HepG2 (cell line): ENCODE measurements around the gene TNFRSF1B. TPM values are rescaled to one million over a fixed set of nuclear protein-coding genes. Genes with fewer than 3 reads are reported as not detected.

Experiments
- ATAC-seq: fragments of 200-7000 bp; cut with Tn5 transposase; 3 replicates; pipeline ENCODE4 v1.9.1; 2020; ENCODE audit warnings: mild to moderate bottlenecking, moderate library complexity
- BruUV-seq: library from RNA; stranded (reverse); fragments of 400-500 nt; replicated peaks from 2 replicates; lab custom pipeline; 2021; lab: Mats Ljungman, UMichigan
- CTCF ChIA-PET: fragments of 300-600 bp; formaldehyde crosslinking; extraction: SDS; loops from one replicate; lab custom pipeline; 2021; ENCODE audit warnings: low total read pairs, inconsistent platforms, low intra/inter-chr PET ratio; lab: Yijun Ruan, JAX
- POLR2A ChIA-PET: fragments of 350-600 bp; sonication (Branson Sonifier 250); formaldehyde crosslinking; loops from one replicate; lab custom pipeline; 2020; ENCODE audit warnings: antibody characterized with exemption, inconsistent platforms; lab: Yijun Ruan, JAX
- DNase-seq: peaks from one replicate; pipeline ENCODE4 v3.0.0-alpha.2; 2015; ENCODE audit warnings: low spot score
- FAIRE-seq: peaks from 3 replicates; lab custom pipeline; 2011; peaks lifted over from hg19 to GRCh38; lab: Jason Lieb, UNC
- H2AFZ ChIP-seq: one replicate; pipeline ENCODE4 v1.6.1; 2011; ENCODE audit warnings: low read length, inconsistent platforms
- H3K27ac ChIP-seq: fragments of 300-600 bp; 3 replicates; pipeline ENCODE4 v1.8.0; 2011; ENCODE audit warnings: mixed run types, mild to moderate bottlenecking, mixed read lengths, low read length, inconsistent platforms; ENCODE audit not compliant: insufficient read depth; ENCODE audit errors: extremely low read length
- H3K27me3 ChIP-seq, 2 experiments: fragments of 200-600 bp in 1 of 2; 2 replicates in 1 of 2; 3 replicates in 1 of 2; pipeline versions ENCODE4 v1.6.0 to v1.8.0; 2011; ENCODE audit warnings: low read length in 2 of 2, mild to moderate bottlenecking in 2 of 2, moderate library complexity in 2 of 2, inconsistent platforms in 1 of 2; ENCODE audit not compliant: insufficient read depth in 2 of 2, control insufficient read depth in 1 of 2
- H3K36me3 ChIP-seq, 2 experiments: fragments of 200-600 bp in 1 of 2; replicated peaks in 1 of 2; 2 replicates in 1 of 2; 3 replicates in 1 of 2; pipeline versions ENCODE4 v1.5.1 to v1.8.0; 2011; ENCODE audit warnings: low read length in 2 of 2, inconsistent platforms in 1 of 2; ENCODE audit not compliant: insufficient read depth in 2 of 2, control insufficient read depth in 1 of 2
- H3K4me1 ChIP-seq: 2 replicates; pipeline ENCODE4 v1.5.1; 2012; ENCODE audit warnings: low read length, inconsistent platforms; ENCODE audit not compliant: insufficient read depth
- H3K4me2 ChIP-seq: 2 replicates; pipeline ENCODE4 v1.6.0; 2011; ENCODE audit warnings: low read depth, low read length, inconsistent platforms
- H3K4me3 ChIP-seq, 3 experiments: fragments of 200-600 bp in 1 of 3; sonication (generic), shearing (Covaris generic) in 1 of 3; replicated peaks in 1 of 3; 2 replicates each; pipeline ENCODE4 v1.5.1; 2011 to 2016; ENCODE audit warnings: low read length in 3 of 3, inconsistent platforms in 2 of 3, low read depth in 2 of 3, mild to moderate bottlenecking in 2 of 3, control low read depth in 1 of 3, mixed read lengths in 1 of 3; ENCODE audit not compliant: insufficient read depth in 1 of 3
- H3K79me2 ChIP-seq: one replicate; pipeline ENCODE4 v1.6.1; 2011; ENCODE audit warnings: low read length, inconsistent platforms; ENCODE audit not compliant: insufficient read depth
- H3K9ac ChIP-seq: 2 replicates; pipeline ENCODE4 v1.6.0; 2011; ENCODE audit warnings: mild to moderate bottlenecking, low read depth, low read length, inconsistent platforms; ENCODE audit not compliant: insufficient read depth
- H3K9me3 ChIP-seq: 2 replicates; pipeline ENCODE4 v1.5.1; 2012; ENCODE audit warnings: mild to moderate bottlenecking, low read length
- H4K20me1 ChIP-seq: 2 replicates; pipeline ENCODE4 v1.6.0; 2011; ENCODE audit warnings: inconsistent platforms, mild to moderate bottlenecking, low read length, moderate library complexity; ENCODE audit not compliant: insufficient read depth
- FOSL1 ChIP-seq: sonication (generic); formaldehyde crosslinking; IDR thresholded peaks from 2 replicates; pipeline ENCODE4 v1.9.0; 2021; ENCODE audit warnings: missing genetic modification reagents, borderline replicate concordance
- PBX3 ChIP-seq: sonication (generic); formaldehyde crosslinking; IDR thresholded peaks from 2 replicates; pipeline ENCODE4 v1.8.1; 2023; ENCODE audit warnings: missing genetic modification reagents, inconsistent platforms, borderline replicate concordance
- PRMT3 ChIP-seq: sonication (generic); formaldehyde crosslinking; IDR thresholded peaks from 2 replicates; pipeline ENCODE4 v1.8.1; 2022; ENCODE audit warnings: low read depth, mild to moderate bottlenecking, moderate library complexity, missing genetic modification reagents, borderline replicate concordance
- TIGD3 ChIP-seq: sonication (generic); formaldehyde crosslinking; IDR thresholded peaks from 2 replicates; pipeline ENCODE4 v1.5.1; 2020; ENCODE audit warnings: mild to moderate bottlenecking, missing genetic modification reagents, borderline replicate concordance
- ZBTB21 ChIP-seq: sonication (generic); formaldehyde crosslinking; IDR thresholded peaks from 2 replicates; pipeline ENCODE4 v1.4.0; 2020; ENCODE audit warnings: missing genetic modification reagents
- ZBTB34 ChIP-seq: sonication (generic); formaldehyde crosslinking; IDR thresholded peaks from 2 replicates; pipeline ENCODE4 v1.8.0; 2022; ENCODE audit warnings: mild to moderate bottlenecking, missing genetic modification reagents
- ZHX1 ChIP-seq: sonication (generic); formaldehyde crosslinking; IDR thresholded peaks from 2 replicates; pipeline ENCODE4 v1.8.1; 2022; ENCODE audit warnings: low read depth, mild to moderate bottlenecking, missing genetic modification reagents
- ZNF350 ChIP-seq: sonication (generic); formaldehyde crosslinking; IDR thresholded peaks from 2 replicates; pipeline ENCODE4 v1.4.0; 2020; ENCODE audit warnings: mild to moderate bottlenecking, low read depth, missing genetic modification reagents, borderline replicate concordance
- ZNF616 ChIP-seq: sonication (generic); formaldehyde crosslinking; IDR thresholded peaks from 2 replicates; pipeline ENCODE4 v1.5.0; 2020; ENCODE audit warnings: low read depth, mild to moderate bottlenecking, missing genetic modification reagents
- ZNF674 ChIP-seq: sonication (generic); formaldehyde crosslinking; IDR thresholded peaks from 2 replicates; pipeline ENCODE4 v1.5.0; 2020; ENCODE audit warnings: low read depth, mild to moderate bottlenecking, missing genetic modification reagents
- ZNF704 ChIP-seq: sonication (generic); formaldehyde crosslinking; IDR thresholded peaks from 2 replicates; pipeline ENCODE4 v1.8.1; 2023; ENCODE audit warnings: mild to moderate bottlenecking, inconsistent platforms, moderate library complexity, missing genetic modification reagents, borderline replicate concordance
- ZNF766 ChIP-seq: sonication (generic); formaldehyde crosslinking; IDR thresholded peaks from 2 replicates; pipeline ENCODE4 v1.5.0; 2020; ENCODE audit warnings: missing genetic modification reagents, borderline replicate concordance
- WGBS: methylation state at CpG from one replicate; pipeline ENCODE4 v1.1.6; 2017; ENCODE audit warnings: low lambda C conversion rate; 5-methylcytosine and 5-hydroxymethylcytosine counted together
- in situ Hi-C: cut with HindIII; loops from 2 replicates; pipeline ENCODE4 v1.10.0; 2017; ENCODE audit warnings: low pct_unique_long_range_greater_than_20kb; ENCODE audit not compliant: extremely low pct_ligation_motif_present
- intact Hi-C: fragments of 100-400 bp; cut with micrococcal nuclease; formaldehyde crosslinking; loops from one replicate; pipeline ENCODE4 v1.10.0; 2022; ENCODE audit not compliant: unreplicated experiment
- polyA plus RNA-seq, 8 experiments: library from polyadenylated mRNA; depleted of rRNA in 3 of 8; stranded (reverse) in 7 of 8; unstranded in 1 of 8; fragments of >200 nt; fragmentation: Illumina TruSeq in 4 of 8; extraction: Trizol in 4 of 8; gene quantifications; 2 replicates each; pipeline versions ENCODE4 v1.2.1 to v1.2.3, GENCODE V29; 2011 to 2016; ENCODE audit warnings: low read depth in 4 of 8, missing spikeins in 1 of 8, mixed read lengths in 1 of 8; ENCODE audit not compliant: insufficient read depth in 1 of 8
- total RNA-seq, 5 experiments: library from RNA; depleted of rRNA; stranded (reverse); fragments of >200 nt; fragmentation: Illumina TruSeq; extraction: Trizol; gene quantifications; 2 replicates each; pipeline ENCODE4 v1.2.3, GENCODE V29; 2016; ENCODE audit warnings: low read depth in 1 of 5

The TNFRSF1B gene
- total and polyA plus RNA-seq, 2 of the 13 experiments (the other 11 are each of a cell fraction or from before 2014, with no cell fraction given): 0.04 to 0.11 TPM

GRCh38 chr1:12141163-12141850, 25.5 kb upstream of the TNFRSF1B start (continued):
- TF ChIP-seq TIGD3 (CRISPR knock-in tag) (no peak), ZNF704 (CRISPR knock-in tag) (no peak), FOSL1 (CRISPR knock-in tag) (no peak), ZHX1 (CRISPR knock-in tag) (no peak)

GRCh38 chr1:12142141-12142823, 24.5 kb upstream of the TNFRSF1B start:
- BruUV-seq: no TSS peak
- in situ Hi-C loops: no loop called here
- H2AFZ ChIP-seq: no peak overlapping the region
- no peak for DNase-seq
- ChIA-PET CTCF (no interaction called here), POLR2A (no interaction called here)
- no peak overlapping the region for H3K4me3 ChIP-seq
- no peaks in the 10 kb centered on the region for H3K79me2 ChIP-seq
- no peak for ATAC-seq
- FAIRE-seq: no peak
- 22% methylated on average over 13 of the region's 18 CpGs for WGBS
- no peaks in the 10 kb centered on the region for H3K36me3 ChIP-seq
- no peak overlapping the region for H3K27ac ChIP-seq
- H4K20me1 ChIP-seq: no peaks in the 10 kb centered on the region
- H3K9ac ChIP-seq: no peak overlapping the region
- intact Hi-C loops: no loop called here
- H3K4me1 ChIP-seq: peaks cover 27% of the 10 kb centered on the region
- H3K9me3 ChIP-seq: no peaks in the 10 kb centered on the region
- peaks cover 5 to 53% of the 10 kb centered on the region in 2 experiments; a peak in 4 of 5 replicates for H3K27me3 ChIP-seq
- no peak overlapping the region for H3K4me2 ChIP-seq
- TF ChIP-seq PRMT3 (CRISPR knock-in tag) (no peak), ZNF350 (CRISPR knock-in tag) (no peak), PBX3 (CRISPR knock-in tag) (no peak), ZNF766 (CRISPR knock-in tag) (no peak), ZNF674 (CRISPR knock-in tag) (no peak), ZBTB21 (no peak), ZNF616 (CRISPR knock-in tag) (no peak), ZBTB34 (CRISPR knock-in tag) (no peak)
